SK-N-MC (cell line): Measurements from ENCODE around the gene PNPLA3.

Experiments
- EZH2 ChIP-seq: fragments of 200-600 bp; sonication (generic); IDR thresholded peaks from one replicate; pipeline ENCODE4 v1.6.1; 2017; ENCODE audit warnings: antibody characterized with exemption
- POLR2AphosphoS5 ChIP-seq: IDR thresholded peaks from 2 replicates; pipeline ENCODE4 v1.6.1; 2012; ENCODE audit warnings: mild to moderate bottlenecking, low read depth, low read length, borderline replicate concordance

- TF ChIP-seq POLR2AphosphoS5 (no peak), EZH2 (no peak)
These were observed 21.5 kb upstream of the PNPLA3 start for GRCh38 chr22:43901976-43902643.
